GM18517 (cell line): ENCODE results near the gene AFAP1L2.

ENCODE experiments used
- ATAC-seq: cut with Tn5 transposase; IDR thresholded peaks from one replicate; pipeline ENCODE4 v1.9.1; 2021; ENCODE audit warnings: mild to moderate bottlenecking, moderate library complexity; ENCODE audit not compliant: unreplicated experiment

AFAP1L2 gene

GRCh38 chr10:114412907-114413797 lies 8.8 kb upstream of the AFAP1L2 start:
- no peak for ATAC-seq

GRCh38 chr10:114408968-114409444 lies 4.7 kb upstream of the AFAP1L2 start:
- ATAC-seq = no peak

DNA sequence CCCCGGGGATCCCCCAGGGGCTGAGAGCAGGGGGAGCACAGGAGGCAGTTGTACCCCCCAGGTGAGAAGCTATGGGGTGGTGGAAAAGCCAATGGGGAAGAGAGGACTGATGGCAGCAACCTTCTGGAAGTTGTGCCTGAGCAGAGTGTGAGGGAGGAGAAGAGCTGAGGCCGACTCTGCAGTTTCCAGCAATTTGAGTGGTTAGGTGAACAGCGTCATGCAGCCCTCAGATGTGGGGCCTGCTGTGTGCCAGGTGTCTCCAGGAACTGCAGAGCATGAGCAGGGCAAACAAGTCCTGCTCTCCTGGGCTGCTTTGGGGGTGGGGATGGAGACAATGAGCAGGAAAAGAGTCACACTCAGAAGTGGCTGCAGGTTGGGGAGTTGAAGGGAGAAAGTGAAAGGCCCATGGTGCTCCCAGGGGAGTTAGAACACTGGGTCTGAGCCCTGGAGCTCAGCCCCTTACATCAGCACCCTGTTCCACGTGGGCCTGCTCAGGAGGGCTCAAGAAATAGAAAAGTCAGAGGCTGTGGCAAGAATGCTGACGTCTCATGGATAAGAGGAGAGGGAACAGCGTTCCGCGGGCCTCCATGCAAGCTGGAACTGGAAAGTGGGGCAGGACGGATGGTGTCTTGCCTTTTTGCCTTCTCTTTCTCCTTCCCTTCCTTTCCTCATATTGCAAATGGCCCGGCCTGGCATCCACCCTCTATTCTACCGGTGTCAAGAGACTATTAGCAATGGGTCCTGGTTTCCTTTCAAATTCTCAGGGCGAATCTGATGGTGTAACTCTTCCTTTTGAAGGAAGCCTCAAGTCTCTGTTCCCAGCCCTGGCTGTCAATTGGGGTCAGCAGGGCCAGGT lies 4.0 kb upstream of the AFAP1L2 start:
- ATAC-seq = no peak

DNA sequence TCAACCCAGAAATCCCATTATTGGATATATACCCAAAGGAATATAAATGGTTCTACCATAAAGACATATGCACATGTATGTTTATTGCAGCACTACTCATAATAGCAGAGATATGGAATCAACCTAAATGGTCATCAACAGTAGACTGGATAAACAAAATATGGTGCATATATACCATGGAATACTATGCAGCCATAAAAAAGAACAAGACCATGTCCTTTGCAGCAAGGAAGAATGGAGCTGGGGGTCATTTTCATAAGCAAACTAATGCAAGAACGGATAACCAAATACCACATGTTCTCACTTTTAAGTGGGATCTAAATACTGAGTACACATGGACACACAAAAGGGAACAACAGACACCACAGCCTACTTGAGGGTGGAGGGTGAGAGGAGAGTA lies 2.2 kb upstream of the AFAP1L2 start:
- ATAC-seq = no peak

DNA sequence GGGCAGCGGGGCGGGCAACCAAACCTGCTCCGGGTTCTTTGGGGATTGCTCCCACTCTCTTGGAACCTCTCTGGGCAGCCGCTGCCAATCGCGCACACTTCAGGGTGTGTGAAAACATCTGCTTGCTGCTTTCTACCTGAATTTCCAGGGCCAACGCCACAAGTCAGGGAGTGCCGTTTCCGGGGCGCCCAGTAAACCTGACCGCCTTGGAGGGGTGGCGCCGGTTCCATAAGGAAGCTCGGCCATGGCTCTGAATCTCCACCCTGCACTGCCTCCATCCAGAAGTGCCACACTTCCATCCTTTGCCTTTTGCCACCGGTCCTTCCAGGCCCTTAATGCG lies 679 bp upstream of the AFAP1L2 start:
- no peak for ATAC-seq

GRCh38 chr10:114403541-114404161 lies 651 bp downstream of the AFAP1L2 start:
- ATAC-seq = no peak

GRCh38 chr10:114402871-114403540 lies 1.3 kb downstream of the AFAP1L2 start:
- no peak for ATAC-seq

DNA sequence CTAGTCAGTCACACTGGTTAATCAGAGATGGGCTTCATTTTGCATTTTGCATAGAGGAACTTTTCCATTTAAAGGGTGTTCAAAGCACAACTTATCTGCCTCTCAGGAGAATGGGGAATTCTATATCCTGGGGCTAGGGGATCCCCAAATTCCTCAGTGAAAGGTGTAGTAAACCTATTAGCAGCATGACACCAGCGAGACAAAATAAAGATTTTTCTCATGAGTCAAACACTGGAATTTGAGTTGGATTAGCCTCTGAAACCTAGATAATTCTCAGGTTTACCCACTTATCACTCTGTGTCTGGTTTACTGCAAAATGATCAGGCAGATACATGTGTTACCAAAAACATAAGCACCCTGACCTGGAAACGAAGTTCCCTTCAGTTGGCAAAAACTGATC lies 2.1 kb downstream of the AFAP1L2 start:
- ATAC-seq = no peak

GRCh38 chr10:114401195-114401791 lies 3.0 kb downstream of the AFAP1L2 start:
- no peak for ATAC-seq

DNA sequence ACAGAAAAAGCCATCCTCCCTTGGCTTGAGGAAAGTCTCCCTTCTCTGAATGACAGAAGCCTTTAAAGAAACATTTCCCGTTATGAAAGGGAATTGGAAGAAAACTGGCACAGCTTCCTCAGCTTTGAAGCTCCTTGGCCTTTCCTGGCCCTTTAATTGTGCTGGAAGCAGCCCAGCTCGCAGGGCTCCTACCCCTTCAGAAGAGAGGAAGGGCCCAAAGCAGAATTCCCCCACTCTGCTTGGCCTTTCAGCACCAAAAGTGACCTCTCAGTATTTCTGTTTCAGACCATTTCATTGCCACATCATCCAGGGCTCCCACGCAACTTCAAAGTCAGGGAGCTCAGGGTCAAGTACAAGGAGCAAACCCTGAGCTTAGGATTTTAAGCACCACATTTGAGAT lies 4.2 kb downstream of the AFAP1L2 start:
- ATAC-seq = no peak

- ATAC-seq = no peak
These were observed 4.7 kb downstream of the AFAP1L2 start for GRCh38 chr10:114399576-114399975.

DNA sequence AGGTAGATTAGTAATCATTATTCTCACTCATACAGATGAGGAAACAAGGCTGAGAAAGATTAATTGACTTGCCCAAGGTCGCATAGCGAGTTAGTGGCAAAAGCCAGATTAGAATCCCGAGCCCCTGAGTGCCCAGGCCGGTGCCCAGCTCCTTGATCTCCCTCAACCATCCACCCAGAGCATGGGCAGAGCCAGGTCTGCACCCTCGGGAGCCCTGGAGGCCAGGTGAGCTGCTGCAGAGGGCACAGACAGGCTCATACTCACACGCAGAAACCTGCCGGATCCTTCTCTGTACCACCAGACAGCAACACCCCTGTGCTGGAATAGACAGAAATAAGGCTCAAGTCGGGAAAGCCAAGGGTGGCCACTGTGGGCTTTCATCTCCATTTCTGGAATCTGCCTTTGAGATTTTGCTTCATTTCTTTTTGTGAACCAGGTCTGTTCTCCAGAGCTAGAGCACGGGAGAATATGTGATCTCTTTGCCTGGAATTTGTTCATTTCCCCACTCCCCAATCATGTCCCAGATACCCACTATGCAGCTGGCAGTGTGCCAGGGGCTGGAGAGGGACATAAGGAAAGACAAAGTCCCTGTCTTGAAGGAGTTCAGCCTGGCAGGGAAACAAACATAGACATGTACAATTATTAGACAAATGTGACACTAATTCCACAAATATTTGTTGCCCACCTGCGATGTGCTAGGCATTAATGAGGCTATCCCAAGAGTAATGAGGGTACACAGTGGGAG lies 5.5 kb downstream of the AFAP1L2 start:
- no peak for ATAC-seq

GRCh38 chr10:114397651-114398145 lies 6.6 kb downstream of the AFAP1L2 start:
- no peak for ATAC-seq

GRCh38 chr10:114396464-114396863 lies 7.8 kb downstream of the AFAP1L2 start:
- ATAC-seq = no peak

DNA sequence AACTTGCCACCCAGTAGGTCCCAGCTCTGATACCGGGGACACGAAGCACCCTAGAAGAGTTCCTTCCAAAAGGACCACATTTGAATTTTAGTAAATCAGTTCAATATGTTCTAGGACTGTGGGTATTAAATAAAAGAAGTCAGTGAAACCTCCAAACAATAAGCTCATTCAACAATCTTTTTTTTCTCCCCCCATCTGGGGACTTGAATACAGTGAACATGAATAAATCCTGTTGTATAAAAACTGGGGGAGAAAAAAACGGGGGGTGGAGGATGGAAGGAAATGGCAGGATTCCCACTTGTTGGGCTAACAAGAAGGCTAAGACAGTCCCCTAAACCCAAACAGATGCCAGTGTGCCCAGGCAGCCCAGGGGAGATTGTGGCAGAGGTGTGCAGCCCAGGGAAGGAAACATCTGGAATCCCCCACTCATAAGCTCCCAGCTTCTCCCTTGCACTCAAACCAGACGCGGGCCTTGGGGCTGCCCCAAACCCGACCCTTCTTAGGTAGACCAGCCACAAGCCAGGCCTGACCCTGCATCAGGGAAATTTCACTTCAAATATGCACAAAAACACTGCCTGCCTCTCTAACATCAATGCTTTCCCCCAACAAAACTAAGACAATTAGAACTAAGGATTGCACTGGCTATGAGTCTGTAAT lies 8.8 kb downstream of the AFAP1L2 start:
- ATAC-seq = no peak

GRCh38 chr10:114394531-114394930 lies 9.8 kb downstream of the AFAP1L2 start:
- no peak for ATAC-seq

GRCh38 chr10:114393886-114394285 lies 10.4 kb downstream of the AFAP1L2 start:
- no peak for ATAC-seq

- ATAC-seq = no peak
These were observed 10.8 kb downstream of the AFAP1L2 start for GRCh38 chr10:114393482-114393881.
